Liver (tissue), 9 donors: ENCODE measurements around the gene PITPNM2. TPM values are rescaled to one million over a fixed set of nuclear protein-coding genes. Genes with fewer than 3 reads are reported as not detected.

Source experiments
- DNase-seq: peaks from one replicate; pipeline ENCODE4 v3.0.0-alpha.2; 2017; ENCODE audit warnings: low spot score
- H3K27ac ChIP-seq, 2 donors: one replicate each; pipeline ENCODE4 v1.7.0; 2013; ENCODE audit warnings: inconsistent platforms in 2 of 2, low read length in 2 of 2, control low read depth in 1 of 2, low read depth in 1 of 2, mild to moderate bottlenecking in 1 of 2
- H3K27me3 ChIP-seq, 4 donors: one replicate each; pipeline versions ENCODE4 v1.6.1 to v1.7.0; 2013; ENCODE audit warnings: low read length in 3 of 4, inconsistent platforms in 1 of 4, mild to moderate bottlenecking in 1 of 4, moderate library complexity in 1 of 4; ENCODE audit not compliant: control insufficient read depth in 4 of 4, insufficient read depth in 4 of 4
- H3K36me3 ChIP-seq, 4 donors: one replicate each; pipeline versions ENCODE4 v1.6.1 to v1.7.0; 2013; ENCODE audit warnings: low read length in 3 of 4, mild to moderate bottlenecking in 3 of 4, low read depth in 1 of 4, moderate library complexity in 1 of 4; ENCODE audit not compliant: control insufficient read depth in 4 of 4, insufficient read depth in 3 of 4
- H3K4me1 ChIP-seq, 4 donors: one replicate each; pipeline versions ENCODE4 v1.6.1 to v1.7.0; 2013; ENCODE audit warnings: low read length in 3 of 4, mild to moderate bottlenecking in 3 of 4, moderate library complexity in 1 of 4; ENCODE audit not compliant: control insufficient read depth in 4 of 4, insufficient read depth in 4 of 4
- H3K4me3 ChIP-seq, 3 donors: one replicate each; pipeline versions ENCODE4 v1.6.1 to v1.7.0; 2013; ENCODE audit warnings: low read length in 3 of 3, control low read depth in 1 of 3, low read depth in 1 of 3, mild to moderate bottlenecking in 1 of 3
- H3K9ac ChIP-seq, 2 donors: one replicate each; pipeline ENCODE4 v1.7.0; 2013; ENCODE audit warnings: low read length in 2 of 2, mild to moderate bottlenecking in 2 of 2, moderate library complexity in 2 of 2, control low read depth in 1 of 2, low read depth in 1 of 2
- H3K9me3 ChIP-seq, 4 donors: one replicate each; pipeline versions ENCODE4 v1.6.1 to v1.7.0; 2013; ENCODE audit warnings: low read length in 3 of 4; ENCODE audit not compliant: control insufficient read depth in 4 of 4
- EGR1 ChIP-seq, 2 donors: IDR thresholded peaks; 2 replicates each; pipeline ENCODE4 v1.6.1; 2016 to 2018; ENCODE audit warnings: antibody characterized with exemption in 2 of 2, low read depth in 2 of 2
- FOXA1 ChIP-seq: IDR thresholded peaks from 2 replicates; pipeline ENCODE4 v1.6.1; 2016; ENCODE audit warnings: antibody characterized with exemption
- FOXA2 ChIP-seq: IDR thresholded peaks from 2 replicates; pipeline ENCODE4 v1.6.1; 2016; ENCODE audit warnings: antibody characterized with exemption
- GABPA ChIP-seq, 2 donors: IDR thresholded peaks in 1 of 2; conservative IDR thresholded peaks in 1 of 2; 2 replicates each; pipeline ENCODE4 v1.6.1; 2016; ENCODE audit warnings: antibody characterized with exemption in 2 of 2, mild to moderate bottlenecking in 1 of 2, moderate library complexity in 1 of 2
- HNF4A ChIP-seq, 2 donors: conservative IDR thresholded peaks; 2 replicates each; pipeline ENCODE4 v1.6.1; 2016; ENCODE audit warnings: antibody characterized with exemption in 2 of 2, mild to moderate bottlenecking in 2 of 2
- HNF4G ChIP-seq: IDR thresholded peaks from 2 replicates; pipeline ENCODE4 v1.6.1; 2016; ENCODE audit warnings: antibody characterized with exemption
- JUND ChIP-seq, 2 donors: IDR thresholded peaks; 2 replicates each; pipeline ENCODE4 v1.6.1; 2016; ENCODE audit warnings: antibody characterized with exemption in 2 of 2
- NR2F2 ChIP-seq: IDR thresholded peaks from 2 replicates; pipeline ENCODE4 v1.6.1; 2016; ENCODE audit warnings: antibody characterized with exemption
- RAD21 ChIP-seq, 2 donors: IDR thresholded peaks; 2 replicates each; pipeline ENCODE4 v1.6.1; 2016; ENCODE audit warnings: antibody characterized with exemption in 2 of 2, mild to moderate bottlenecking in 2 of 2
- RXRA ChIP-seq, 2 donors: IDR thresholded peaks; 2 replicates each; pipeline ENCODE4 v1.6.1; 2017 to 2018; ENCODE audit warnings: antibody characterized with exemption in 2 of 2, mild to moderate bottlenecking in 1 of 2
- SP1 ChIP-seq: IDR thresholded peaks from 2 replicates; pipeline ENCODE4 v1.6.1; 2018; ENCODE audit warnings: antibody characterized with exemption, mild to moderate bottlenecking
- TAF1 ChIP-seq: conservative IDR thresholded peaks from 2 replicates; pipeline ENCODE4 v1.6.1; 2016; ENCODE audit warnings: antibody characterized with exemption, mild to moderate bottlenecking
- YY1 ChIP-seq: IDR thresholded peaks from 2 replicates; pipeline ENCODE4 v1.6.1; 2016; ENCODE audit warnings: antibody characterized with exemption, mild to moderate bottlenecking
- WGBS: extraction: QIAGEN DNeasy Blood & Tissue Kit; methylation state at CpG from one replicate; pipeline ENCODE4 v1.1.7; 2013; 5-methylcytosine and 5-hydroxymethylcytosine counted together
- polyA plus RNA-seq, 2 donors: library from polyadenylated mRNA; stranded (reverse) in 1 of 2; unstranded in 1 of 2; fragments of 200-250 nt in 1 of 2; fragments of >200 nt in 1 of 2; fragmentation: Nextera tagmentation in 1 of 2; extraction: Ambion mirVana in 1 of 2; gene quantifications; one replicate each; pipeline versions ENCODE4 v1.2.1 to v1.2.3, GENCODE V29; 2013 to 2015
- total RNA-seq, 2 donors: library from RNA; depleted of rRNA; stranded (reverse); fragments of >200 nt; gene quantifications; one replicate each; pipeline ENCODE4 v1.2.3, GENCODE V29; 2014
- TF ChIP-seq, protein P1 (sequence below): IDR thresholded peaks from 2 replicates; pipeline ENCODE4 v1.6.1; 2016; ENCODE audit warnings: antibody characterized with exemption
- TF ChIP-seq, protein P2 (sequence below): IDR thresholded peaks from 2 replicates; pipeline ENCODE4 v1.6.1; 2016; ENCODE audit warnings: antibody characterized with exemption, mild to moderate bottlenecking
- TF ChIP-seq, protein P3 (sequence below): fragments of 150-350 bp; IDR thresholded peaks from 2 replicates; pipeline ENCODE4 v1.5.1; 2017; ENCODE audit warnings: improper control_type of control experiment, low read depth, low read length; ENCODE audit not compliant: missing input control
- TF ChIP-seq, protein P4 (sequence below): IDR thresholded peaks from 2 replicates; pipeline ENCODE4 v1.6.1; 2016; ENCODE audit warnings: antibody characterized with exemption
- TF ChIP-seq, protein P5 (sequence below): IDR thresholded peaks from 2 replicates; pipeline ENCODE4 v1.6.1; 2016; ENCODE audit warnings: antibody characterized with exemption
- donor health status: healthy.
- donor health status: healthy.
- donor health status: healthy.
- donor health status: healthy.
- donor health status: healthy.

PITPNM2 gene
- total and polyA plus RNA-seq, 4 donors, result 1.3 to 28.4 (median 5.1) TPM

DNA sequence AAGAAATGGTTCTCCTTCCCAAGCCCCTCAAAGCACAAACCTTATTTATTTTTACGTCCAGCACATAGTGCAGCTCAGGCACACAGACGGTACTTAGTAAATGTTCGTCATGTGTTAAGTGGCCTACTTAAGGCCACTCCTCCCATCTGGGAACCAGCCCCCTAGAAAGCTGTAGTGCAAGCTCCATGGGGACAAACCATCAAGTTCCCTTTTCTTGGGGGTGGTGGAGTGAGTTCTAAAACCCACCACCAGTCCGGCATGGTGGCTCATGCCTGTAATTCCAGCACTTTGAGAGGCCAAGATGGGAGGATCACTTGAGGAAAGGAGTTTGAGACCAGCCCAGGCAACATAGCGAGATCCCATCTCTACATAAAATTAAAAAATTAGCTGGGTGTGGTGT is 49.4 kb downstream of the PITPNM2 start:
- H3K9ac ChIP-seq, result no peak overlapping the region

More for the DNA sequence above, 49.4 kb downstream of the PITPNM2 start:
- TF ChIP-seq FOXA1, result no peak
- TF ChIP-seq FOXA2, result no peak
- no peak for TF ChIP-seq EGR1 (IDR thresholded peaks at IDR 0.05; ENCODE audit: low read depth in 2 of 2)
- TF ChIP-seq JUND (IDR thresholded peaks at IDR 0.05), result no peak
- no peak for TF ChIP-seq TAF1
- no peak for TF ChIP-seq RAD21 (IDR thresholded peaks at IDR 0.05)
- no peak for TF ChIP-seq HNF4G
- TF ChIP-seq SP1, result no peak
- TF ChIP-seq, protein P1, sequence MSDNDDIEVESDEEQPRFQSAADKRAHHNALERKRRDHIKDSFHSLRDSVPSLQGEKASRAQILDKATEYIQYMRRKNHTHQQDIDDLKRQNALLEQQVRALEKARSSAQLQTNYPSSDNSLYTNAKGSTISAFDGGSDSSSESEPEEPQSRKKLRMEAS, result no peak
- TF ChIP-seq HNF4A (conservative IDR thresholded peaks at IDR 0.05), result no peak
- TF ChIP-seq YY1, result no peak
- TF ChIP-seq, protein P2, sequence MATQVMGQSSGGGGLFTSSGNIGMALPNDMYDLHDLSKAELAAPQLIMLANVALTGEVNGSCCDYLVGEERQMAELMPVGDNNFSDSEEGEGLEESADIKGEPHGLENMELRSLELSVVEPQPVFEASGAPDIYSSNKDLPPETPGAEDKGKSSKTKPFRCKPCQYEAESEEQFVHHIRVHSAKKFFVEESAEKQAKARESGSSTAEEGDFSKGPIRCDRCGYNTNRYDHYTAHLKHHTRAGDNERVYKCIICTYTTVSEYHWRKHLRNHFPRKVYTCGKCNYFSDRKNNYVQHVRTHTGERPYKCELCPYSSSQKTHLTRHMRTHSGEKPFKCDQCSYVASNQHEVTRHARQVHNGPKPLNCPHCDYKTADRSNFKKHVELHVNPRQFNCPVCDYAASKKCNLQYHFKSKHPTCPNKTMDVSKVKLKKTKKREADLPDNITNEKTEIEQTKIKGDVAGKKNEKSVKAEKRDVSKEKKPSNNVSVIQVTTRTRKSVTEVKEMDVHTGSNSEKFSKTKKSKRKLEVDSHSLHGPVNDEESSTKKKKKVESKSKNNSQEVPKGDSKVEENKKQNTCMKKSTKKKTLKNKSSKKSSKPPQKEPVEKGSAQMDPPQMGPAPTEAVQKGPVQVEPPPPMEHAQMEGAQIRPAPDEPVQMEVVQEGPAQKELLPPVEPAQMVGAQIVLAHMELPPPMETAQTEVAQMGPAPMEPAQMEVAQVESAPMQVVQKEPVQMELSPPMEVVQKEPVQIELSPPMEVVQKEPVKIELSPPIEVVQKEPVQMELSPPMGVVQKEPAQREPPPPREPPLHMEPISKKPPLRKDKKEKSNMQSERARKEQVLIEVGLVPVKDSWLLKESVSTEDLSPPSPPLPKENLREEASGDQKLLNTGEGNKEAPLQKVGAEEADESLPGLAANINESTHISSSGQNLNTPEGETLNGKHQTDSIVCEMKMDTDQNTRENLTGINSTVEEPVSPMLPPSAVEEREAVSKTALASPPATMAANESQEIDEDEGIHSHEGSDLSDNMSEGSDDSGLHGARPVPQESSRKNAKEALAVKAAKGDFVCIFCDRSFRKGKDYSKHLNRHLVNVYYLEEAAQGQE, result no peak
- TF ChIP-seq, protein P3, sequence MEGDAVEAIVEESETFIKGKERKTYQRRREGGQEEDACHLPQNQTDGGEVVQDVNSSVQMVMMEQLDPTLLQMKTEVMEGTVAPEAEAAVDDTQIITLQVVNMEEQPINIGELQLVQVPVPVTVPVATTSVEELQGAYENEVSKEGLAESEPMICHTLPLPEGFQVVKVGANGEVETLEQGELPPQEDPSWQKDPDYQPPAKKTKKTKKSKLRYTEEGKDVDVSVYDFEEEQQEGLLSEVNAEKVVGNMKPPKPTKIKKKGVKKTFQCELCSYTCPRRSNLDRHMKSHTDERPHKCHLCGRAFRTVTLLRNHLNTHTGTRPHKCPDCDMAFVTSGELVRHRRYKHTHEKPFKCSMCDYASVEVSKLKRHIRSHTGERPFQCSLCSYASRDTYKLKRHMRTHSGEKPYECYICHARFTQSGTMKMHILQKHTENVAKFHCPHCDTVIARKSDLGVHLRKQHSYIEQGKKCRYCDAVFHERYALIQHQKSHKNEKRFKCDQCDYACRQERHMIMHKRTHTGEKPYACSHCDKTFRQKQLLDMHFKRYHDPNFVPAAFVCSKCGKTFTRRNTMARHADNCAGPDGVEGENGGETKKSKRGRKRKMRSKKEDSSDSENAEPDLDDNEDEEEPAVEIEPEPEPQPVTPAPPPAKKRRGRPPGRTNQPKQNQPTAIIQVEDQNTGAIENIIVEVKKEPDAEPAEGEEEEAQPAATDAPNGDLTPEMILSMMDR, result no peak
- TF ChIP-seq, protein P4, sequence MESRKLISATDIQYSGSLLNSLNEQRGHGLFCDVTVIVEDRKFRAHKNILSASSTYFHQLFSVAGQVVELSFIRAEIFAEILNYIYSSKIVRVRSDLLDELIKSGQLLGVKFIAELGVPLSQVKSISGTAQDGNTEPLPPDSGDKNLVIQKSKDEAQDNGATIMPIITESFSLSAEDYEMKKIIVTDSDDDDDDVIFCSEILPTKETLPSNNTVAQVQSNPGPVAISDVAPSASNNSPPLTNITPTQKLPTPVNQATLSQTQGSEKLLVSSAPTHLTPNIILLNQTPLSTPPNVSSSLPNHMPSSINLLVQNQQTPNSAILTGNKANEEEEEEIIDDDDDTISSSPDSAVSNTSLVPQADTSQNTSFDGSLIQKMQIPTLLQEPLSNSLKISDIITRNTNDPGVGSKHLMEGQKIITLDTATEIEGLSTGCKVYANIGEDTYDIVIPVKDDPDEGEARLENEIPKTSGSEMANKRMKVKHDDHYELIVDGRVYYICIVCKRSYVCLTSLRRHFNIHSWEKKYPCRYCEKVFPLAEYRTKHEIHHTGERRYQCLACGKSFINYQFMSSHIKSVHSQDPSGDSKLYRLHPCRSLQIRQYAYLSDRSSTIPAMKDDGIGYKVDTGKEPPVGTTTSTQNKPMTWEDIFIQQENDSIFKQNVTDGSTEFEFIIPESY, result no peak
- TF ChIP-seq NR2F2, result no peak
- TF ChIP-seq, protein P5, sequence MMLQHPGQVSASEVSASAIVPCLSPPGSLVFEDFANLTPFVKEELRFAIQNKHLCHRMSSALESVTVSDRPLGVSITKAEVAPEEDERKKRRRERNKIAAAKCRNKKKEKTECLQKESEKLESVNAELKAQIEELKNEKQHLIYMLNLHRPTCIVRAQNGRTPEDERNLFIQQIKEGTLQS, result no peak
- no peak for TF ChIP-seq GABPA (IDR thresholded peaks at IDR 0.05 in 1 of 2, conservative IDR thresholded peaks at IDR 0.05 in 1 of 2)
- no peak for TF ChIP-seq RXRA (IDR thresholded peaks at IDR 0.05)
- Histone ChIP-seq H3K27me3 (no peaks in the 10 kb centered on the region), H3K4me3 (no peak overlapping the region), H3K27ac (no peak overlapping the region), H3K36me3 (no peaks in the 10 kb centered on the region), H3K4me1 (peaks cover 0 to 44% (median 35%) of the 10 kb centered on the region in 4 donors), H3K9me3 (no peaks in the 10 kb centered on the region)
- 94% methylated on average over 5 of the region's 5 CpGs for WGBS
- no peak for DNase-seq

Other genes starting within 250 kb of the PITPNM2 start
- 1 to 10 TPM; 1.7 to 3.3 TPM for gene ABCB9, start 184.6 kb downstream of the PITPNM2 start, total RNA-seq
- gene ABCB9, start 184.6 kb downstream of the PITPNM2 start, polyA plus RNA-seq, result under 1 TPM; 0.29 to 0.90 TPM
- gene OGFOD2, start 175.8 kb downstream of the PITPNM2 start, total RNA-seq, result 1 to 10 TPM; 8.0 to 9.2 TPM
- 10 to 100 TPM; 15.4 to 18.6 TPM for gene OGFOD2, start 175.8 kb downstream of the PITPNM2 start, polyA plus RNA-seq
- gene ARL6IP4, start 170.4 kb downstream of the PITPNM2 start, total RNA-seq, result 10 to 100 TPM; 59.2 to 71.8 TPM
- gene ARL6IP4, start 170.4 kb downstream of the PITPNM2 start, polyA plus RNA-seq, result 100 to 1,000 TPM; 171 to 187 TPM
- gene MPHOSPH9, start 82.1 kb upstream of the PITPNM2 start, total RNA-seq, result 10 to 100 TPM; 49.8 to 51.0 TPM
- gene MPHOSPH9, start 82.1 kb upstream of the PITPNM2 start, polyA plus RNA-seq, result 10 to 100 TPM in 1 of 2 donors, 1 to 10 TPM in 1; 4.9 to 15.6 TPM
- gene MTRFR, start 82.3 kb upstream of the PITPNM2 start, total RNA-seq, result 10 to 100 TPM in 1 of 2 donors, 1 to 10 TPM in 1; 9.5 to 15.2 TPM
- 10 to 100 TPM in 1 of 2 donors, 1 to 10 TPM in 1; 5.7 to 12.6 TPM for gene MTRFR, start 82.3 kb upstream of the PITPNM2 start, polyA plus RNA-seq
- gene CDK2AP1, start 120.8 kb upstream of the PITPNM2 start, total RNA-seq, result 10 to 100 TPM; 16.1 to 26.2 TPM
- 10 to 100 TPM; 19.0 to 32.2 TPM for gene CDK2AP1, start 120.8 kb upstream of the PITPNM2 start, polyA plus RNA-seq
- 10 to 100 TPM; 13.1 to 19.8 TPM for gene SBNO1, start 213.8 kb upstream of the PITPNM2 start, total RNA-seq
- gene SBNO1, start 213.8 kb upstream of the PITPNM2 start, polyA plus RNA-seq, result 1 to 10 TPM; 4.0 to 7.8 TPM
- 10 to 100 TPM; 13.8 to 49.0 TPM for gene KMT5A, start 233.0 kb upstream of the PITPNM2 start, total RNA-seq
- gene KMT5A, start 233.0 kb upstream of the PITPNM2 start, polyA plus RNA-seq, result 10 to 100 TPM in 1 of 2 donors, 1 to 10 TPM in 1; 4.7 to 10.1 TPM